ENCODE results near the gene CBFA2T2. TPM values are rescaled to one million over a fixed set of nuclear protein-coding genes. Genes with fewer than 3 reads are reported as not detected.
A peak's percentile ranks its signal among the peaks of the same experiment; 100 is the strongest.

The CBFA2T2 gene
- total RNA-seq, 1 donor from 2014 or later, result 17.5 TPM

GRCh38 chr20:33681728-33682353 is 191.9 kb downstream of the CBFA2T2 start:
- H3K27me3 Mint-ChIP-seq (ENCODE audit: unreplicated experiment), result peaks cover 2% of the 10 kb centered on the region
- H3K27ac Mint-ChIP-seq (ENCODE audit: unreplicated experiment), result no peak overlapping the region
- no peak overlapping the region for H3K4me3 Mint-ChIP-seq (ENCODE audit: unreplicated experiment)
- no peak for TF ChIP-seq CTCF (IDR thresholded peaks at IDR 0.05; ENCODE audit: unreplicated experiment)
- peaks cover 4% of the 10 kb centered on the region for H3K36me3 Mint-ChIP-seq (ENCODE audit: low read depth, unreplicated experiment)
- H3K4me1 Mint-ChIP-seq (ENCODE audit: unreplicated experiment), result peaks cover 3% of the 10 kb centered on the region
- DNase-seq (ENCODE audit: low spot score), result no peak
- no peaks in the 10 kb centered on the region for H3K9me3 Mint-ChIP-seq (ENCODE audit: unreplicated experiment)

- H3K27ac Mint-ChIP-seq (ENCODE audit: unreplicated experiment), result no peak overlapping the region
- no peak for DNase-seq (ENCODE audit: low spot score)
- H3K4me3 Mint-ChIP-seq (ENCODE audit: unreplicated experiment), result peak overlapping the region; percentile 42
- peaks cover 3% of the 10 kb centered on the region for H3K27me3 Mint-ChIP-seq (ENCODE audit: unreplicated experiment)
- no peak for TF ChIP-seq CTCF (IDR thresholded peaks at IDR 0.05; ENCODE audit: unreplicated experiment)
- peaks cover 4% of the 10 kb centered on the region for H3K4me1 Mint-ChIP-seq (ENCODE audit: unreplicated experiment)
- H3K9me3 Mint-ChIP-seq (ENCODE audit: unreplicated experiment), result no peaks in the 10 kb centered on the region
- no peaks in the 10 kb centered on the region for H3K36me3 Mint-ChIP-seq (ENCODE audit: low read depth, unreplicated experiment)
Measured at GRCh38 chr20:33684533-33685327, 194.8 kb downstream of the CBFA2T2 start.

GRCh38 chr20:33685328-33686099 is 195.6 kb downstream of the CBFA2T2 start:
- Mint-ChIP-seq H3K27ac (ENCODE audit: unreplicated experiment) (no peak overlapping the region), H3K9me3 (ENCODE audit: unreplicated experiment) (no peaks in the 10 kb centered on the region), H3K27me3 (ENCODE audit: unreplicated experiment) (peaks cover 3% of the 10 kb centered on the region), H3K36me3 (ENCODE audit: low read depth, unreplicated experiment) (no peaks in the 10 kb centered on the region), H3K4me3 (ENCODE audit: unreplicated experiment) (peak overlapping the region; percentile 83), H3K4me1 (ENCODE audit: unreplicated experiment) (peaks cover 7% of the 10 kb centered on the region)
- DNase-seq (ENCODE audit: low spot score), result no peak
- no peak for TF ChIP-seq CTCF (IDR thresholded peaks at IDR 0.05; ENCODE audit: unreplicated experiment)

GRCh38 chr20:33686100-33686983 is 196.4 kb downstream of the CBFA2T2 start, which contains the start of gene E2F1:
TSS of gene E2F1 (minus strand) at chr20:33686385. CDS start at chr20:33686264, 121 bp downstream.
- peak within 1 kb of the TSS; percentile 83 for H3K4me3 Mint-ChIP-seq (ENCODE audit: unreplicated experiment)
- H3K27me3 Mint-ChIP-seq (ENCODE audit: unreplicated experiment), result peaks cover 1% of the 10 kb centered on the region
- no peaks in the 10 kb centered on the region for H3K9me3 Mint-ChIP-seq (ENCODE audit: unreplicated experiment)
- H3K27ac Mint-ChIP-seq (ENCODE audit: unreplicated experiment), result peak within 1 kb of the TSS; percentile 40
- TF ChIP-seq CTCF (IDR thresholded peaks at IDR 0.05; ENCODE audit: unreplicated experiment), result peak; percentile 34
- DNase-seq (ENCODE audit: low spot score), result peak; percentile 98
- peaks cover 7% of the 10 kb centered on the region for H3K4me1 Mint-ChIP-seq (ENCODE audit: unreplicated experiment)
- no peaks in the 10 kb centered on the region for H3K36me3 Mint-ChIP-seq (ENCODE audit: low read depth, unreplicated experiment)

All from endothelial cell (in vitro differentiated cells).